Rectal smooth muscle tissue (tissue), 1 donor: Measurements from ENCODE around the gene PPP6R1.
A peak's percentile ranks its signal among the peaks of the same experiment; 100 is the strongest.

Experiments used
- H3K27ac ChIP-seq: one replicate; pipeline ENCODE4 v1.7.0; 2013; ENCODE audit warnings: low read depth, low read length, inconsistent platforms
- H3K27me3 ChIP-seq: one replicate; pipeline ENCODE4 v1.7.0; 2013; ENCODE audit warnings: low read length; ENCODE audit not compliant: control insufficient read depth, insufficient read depth
- H3K36me3 ChIP-seq: one replicate; pipeline ENCODE4 v1.7.0; 2013; ENCODE audit warnings: low read length; ENCODE audit not compliant: control insufficient read depth, insufficient read depth
- H3K4me1 ChIP-seq: one replicate; pipeline ENCODE4 v1.7.0; 2013; ENCODE audit warnings: low read length; ENCODE audit not compliant: control insufficient read depth, insufficient read depth
- H3K4me3 ChIP-seq: one replicate; pipeline ENCODE4 v1.7.0; 2013; ENCODE audit warnings: low read length
- H3K9ac ChIP-seq: one replicate; pipeline ENCODE4 v1.7.0; 2013; ENCODE audit warnings: low read length

The PPP6R1 gene

DNA sequence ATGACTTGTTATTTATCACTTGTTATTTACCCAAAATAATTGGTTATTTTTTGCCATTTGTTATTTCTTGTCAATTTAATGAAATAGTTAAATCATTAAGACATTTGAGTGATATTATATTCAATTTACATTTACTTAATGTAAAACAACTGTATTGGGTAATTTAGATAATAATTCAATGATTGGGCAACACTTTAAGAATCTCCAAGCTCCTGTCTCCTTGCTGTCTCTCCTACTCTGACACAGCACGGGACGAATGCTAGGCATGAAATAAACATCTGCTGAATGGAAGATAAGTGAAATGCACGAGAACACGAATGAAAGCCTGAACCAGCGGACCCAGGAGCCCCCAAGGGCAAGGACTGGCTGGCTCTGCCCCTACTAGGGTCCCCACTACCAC, 5.7 kb upstream of the PPP6R1 start:
- Histone ChIP-seq H3K36me3 (peaks cover 10% of the 10 kb centered on the region), H3K9ac (no peak overlapping the region), H3K27me3 (no peaks in the 10 kb centered on the region), H3K4me3 (no peak overlapping the region), H3K4me1 (peaks cover 5% of the 10 kb centered on the region), H3K27ac (no peak overlapping the region)

- Histone ChIP-seq H3K9ac (no peak overlapping the region), H3K36me3 (peaks cover 7% of the 10 kb centered on the region), H3K27ac (no peak overlapping the region), H3K4me3 (no peak overlapping the region), H3K27me3 (no peaks in the 10 kb centered on the region), H3K4me1 (peaks cover 5% of the 10 kb centered on the region)
Measured at GRCh38 chr19:55262359-55262758, 3.5 kb upstream of the PPP6R1 start.

DNA sequence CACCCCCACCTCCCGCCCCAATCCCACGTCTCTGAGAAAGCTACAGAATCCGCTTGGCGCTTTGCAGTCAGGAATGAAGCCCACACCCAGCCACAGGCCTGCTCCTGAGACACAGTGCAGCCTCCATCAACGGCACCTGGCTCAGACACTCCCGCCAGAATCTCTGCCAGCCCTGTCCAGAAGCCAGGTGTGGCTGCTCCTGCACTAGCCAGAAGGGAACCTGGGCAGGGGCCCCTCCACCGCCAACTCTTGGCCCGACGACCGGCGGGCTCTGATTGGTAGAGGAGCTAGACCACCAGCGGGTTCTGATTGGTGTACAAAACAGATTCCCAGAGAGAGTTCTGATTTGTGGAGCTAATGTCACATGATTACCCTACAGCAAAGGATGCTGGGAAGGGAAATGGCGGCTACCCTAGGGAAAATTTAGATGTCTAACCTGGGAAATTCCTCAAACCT, 2.9 kb upstream of the PPP6R1 start:
- peaks cover 7% of the 10 kb centered on the region for H3K36me3 ChIP-seq

GRCh38 chr19:55259540-55260210, 858 bp upstream of the PPP6R1 start:
- H3K4me3 ChIP-seq: peak overlapping the region; percentile 63
- peak overlapping the region; percentile 6 for H3K9ac ChIP-seq
- peaks cover 5% of the 10 kb centered on the region for H3K4me1 ChIP-seq
- H3K36me3 ChIP-seq: peaks cover 7% of the 10 kb centered on the region
- no peaks in the 10 kb centered on the region for H3K27me3 ChIP-seq
- peak overlapping the region; percentile 89 for H3K27ac ChIP-seq

More for the DNA sequence above, 2.9 kb upstream of the PPP6R1 start:
- no peak overlapping the region for H3K4me3 ChIP-seq
- H3K27ac ChIP-seq: no peak overlapping the region
- no peaks in the 10 kb centered on the region for H3K27me3 ChIP-seq
- peaks cover 5% of the 10 kb centered on the region for H3K4me1 ChIP-seq
- no peak overlapping the region for H3K9ac ChIP-seq

GRCh38 chr19:55258476-55258827, 365 bp downstream of the PPP6R1 start:
- H3K4me1 ChIP-seq: peaks cover 5% of the 10 kb centered on the region
- peak overlapping the region; percentile 85 for H3K27ac ChIP-seq
- H3K4me3 ChIP-seq: peak overlapping the region; percentile 97
- peaks cover 7% of the 10 kb centered on the region for H3K36me3 ChIP-seq
- peak overlapping the region; percentile 89 for H3K9ac ChIP-seq
- no peaks in the 10 kb centered on the region for H3K27me3 ChIP-seq

DNA sequence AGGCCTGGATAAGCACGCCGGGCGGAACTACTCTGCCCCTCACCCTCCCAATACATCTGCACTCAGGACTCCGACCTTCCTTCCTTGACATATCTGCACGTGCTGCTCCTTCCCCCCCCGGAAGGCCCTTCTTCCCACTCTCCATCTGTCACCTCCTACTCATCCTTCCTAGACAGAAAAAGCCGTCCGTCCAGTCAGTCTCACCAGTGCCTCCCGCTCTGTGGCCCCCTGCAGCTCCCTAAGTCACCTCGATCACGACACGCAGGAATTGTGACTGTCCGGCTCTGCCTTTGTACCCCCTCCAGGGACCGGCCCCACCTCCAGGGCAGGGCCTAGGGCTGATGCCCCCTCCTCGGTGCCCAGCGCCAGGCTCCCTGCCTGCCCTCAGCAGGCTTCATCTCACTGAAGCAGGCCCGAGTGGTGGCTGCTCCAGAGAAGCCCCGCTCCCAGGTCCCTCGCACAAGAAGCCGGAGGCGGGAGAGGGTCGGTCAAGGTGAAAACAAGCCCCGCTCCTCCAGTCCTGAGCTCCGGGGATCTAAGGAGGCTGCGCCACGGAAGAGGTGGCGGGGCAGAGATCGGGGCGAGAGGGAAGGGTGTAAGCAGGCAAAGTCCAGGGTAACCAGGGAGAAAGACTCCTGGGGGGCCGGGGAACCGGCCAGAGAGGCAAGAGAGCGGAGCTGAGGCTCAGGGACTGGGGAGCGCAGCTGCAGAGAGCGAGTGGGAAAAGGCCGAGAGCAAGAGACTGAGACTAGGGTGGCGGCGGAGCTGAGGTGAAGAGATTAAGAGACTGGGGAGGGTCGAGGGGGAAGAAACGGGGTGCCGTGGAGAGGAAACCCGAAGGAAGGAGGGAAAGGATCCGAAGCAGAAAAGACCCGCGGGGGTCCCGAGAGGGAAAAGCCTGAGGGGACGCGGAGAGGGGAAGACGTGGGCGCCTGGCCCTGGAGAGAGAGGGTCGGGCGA, 1.1 kb downstream of the PPP6R1 start:
- Histone ChIP-seq H3K36me3 (peaks cover 7% of the 10 kb centered on the region), H3K4me1 (peaks cover 5% of the 10 kb centered on the region), H3K27ac (peak overlapping the region; percentile 19), H3K4me3 (peak overlapping the region; percentile 97), H3K27me3 (no peaks in the 10 kb centered on the region), H3K9ac (peak overlapping the region; percentile 66)

GRCh38 chr19:55256562-55257460, 2.0 kb downstream of the PPP6R1 start:
- no peaks in the 10 kb centered on the region for H3K27me3 ChIP-seq
- H3K27ac ChIP-seq: no peak overlapping the region
- H3K4me1 ChIP-seq: peaks cover 5% of the 10 kb centered on the region

DNA sequence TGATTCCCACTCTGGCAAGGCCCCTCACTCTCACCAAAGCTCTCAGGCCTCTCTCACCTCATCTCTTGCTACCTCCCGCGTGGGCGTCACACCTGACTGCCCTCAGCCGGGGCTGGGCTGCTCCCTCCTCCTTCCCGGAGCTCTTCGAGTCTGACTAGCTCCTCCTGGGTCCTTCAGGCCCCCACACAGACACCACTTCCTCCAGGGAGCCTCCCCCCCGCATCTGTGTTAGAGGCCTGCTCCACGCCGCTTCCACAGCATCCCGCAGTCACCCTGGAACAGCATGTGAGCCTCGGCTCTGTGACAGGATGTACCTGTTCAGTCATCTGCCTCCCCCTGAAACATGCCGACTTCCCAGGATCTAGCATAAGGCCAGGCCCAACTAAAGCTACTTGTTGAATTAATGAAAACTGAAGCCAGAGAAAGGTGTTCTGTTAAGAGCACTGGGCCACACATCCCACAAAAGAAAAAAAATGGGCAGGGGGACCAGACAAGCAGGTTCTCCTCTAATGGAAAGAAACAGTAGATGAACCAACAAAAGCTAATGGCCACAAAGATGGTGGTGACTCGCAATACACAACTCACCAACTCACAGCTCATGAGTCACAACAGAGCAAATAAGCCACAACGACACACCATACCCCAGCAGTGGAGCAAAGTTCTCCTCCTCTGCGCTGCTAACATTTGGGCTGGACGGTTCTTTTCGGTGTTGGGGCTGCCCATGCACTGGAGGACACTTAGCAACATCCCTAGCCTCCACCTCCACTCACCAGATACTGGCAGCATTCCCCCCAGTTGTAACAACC, 3.0 kb downstream of the PPP6R1 start:
- peak overlapping the region; percentile 18 for H3K9ac ChIP-seq
- no peaks in the 10 kb centered on the region for H3K36me3 ChIP-seq
- H3K27ac ChIP-seq: no peak overlapping the region
- peak overlapping the region; percentile 97 for H3K4me3 ChIP-seq
- peaks cover 5% of the 10 kb centered on the region for H3K4me1 ChIP-seq
- H3K27me3 ChIP-seq: no peaks in the 10 kb centered on the region

More at GRCh38 chr19:55256562-55257460, 2.0 kb downstream of the PPP6R1 start:
- H3K4me3 ChIP-seq: peak overlapping the region; percentile 97
- H3K9ac ChIP-seq: no peak overlapping the region
- peaks cover under 1% of the 10 kb centered on the region for H3K36me3 ChIP-seq

- H3K4me3 ChIP-seq: peak overlapping the region; percentile 50
- peaks cover under 1% of the 10 kb centered on the region for H3K4me1 ChIP-seq
- H3K27me3 ChIP-seq: no peaks in the 10 kb centered on the region
- no peaks in the 10 kb centered on the region for H3K36me3 ChIP-seq
- peak overlapping the region; percentile 53 for H3K9ac ChIP-seq
- H3K27ac ChIP-seq: no peak overlapping the region
Measured at GRCh38 chr19:55254625-55254977, 4.2 kb downstream of the PPP6R1 start.

GRCh38 chr19:55253842-55254624, 4.8 kb downstream of the PPP6R1 start:
- Histone ChIP-seq H3K4me3 (peak overlapping the region; percentile 50), H3K27me3 (no peaks in the 10 kb centered on the region), H3K36me3 (no peaks in the 10 kb centered on the region), H3K9ac (peak overlapping the region; percentile 53), H3K4me1 (no peaks in the 10 kb centered on the region), H3K27ac (no peak overlapping the region)
